DND-41 (cell line): ENCODE measurements around the gene KCNAB3.

Experiments
- CTCF ChIP-seq: IDR thresholded peaks from 2 replicates; pipeline ENCODE4 v1.5.1; 2012; ENCODE audit warnings: borderline replicate concordance, low read length, moderate library complexity, mild to moderate bottlenecking; ENCODE audit not compliant: poor library complexity, severe bottlenecking; ENCODE audit errors: extremely low read depth
- EZH2 ChIP-seq: IDR thresholded peaks from 3 replicates; pipeline ENCODE4 v1.6.1; 2012; ENCODE audit warnings: borderline replicate concordance, low read depth, mild to moderate bottlenecking, moderate library complexity, low read length, inconsistent platforms; ENCODE audit not compliant: severe bottlenecking

GRCh38 chr17:7883781-7884386 lies 45.8 kb downstream of the KCNAB3 start:
- TF ChIP-seq CTCF (no peak), EZH2 (no peak)
